ENCODE data around the gene OVCA2. TPM values are rescaled to one million over a fixed set of nuclear protein-coding genes. Genes with fewer than 3 reads are reported as not detected.

OVCA2 gene
- total and polyA plus RNA-seq, 3 donors from 2014 or later = 46.3 to 55.1 (median 46.3) TPM

DNA sequence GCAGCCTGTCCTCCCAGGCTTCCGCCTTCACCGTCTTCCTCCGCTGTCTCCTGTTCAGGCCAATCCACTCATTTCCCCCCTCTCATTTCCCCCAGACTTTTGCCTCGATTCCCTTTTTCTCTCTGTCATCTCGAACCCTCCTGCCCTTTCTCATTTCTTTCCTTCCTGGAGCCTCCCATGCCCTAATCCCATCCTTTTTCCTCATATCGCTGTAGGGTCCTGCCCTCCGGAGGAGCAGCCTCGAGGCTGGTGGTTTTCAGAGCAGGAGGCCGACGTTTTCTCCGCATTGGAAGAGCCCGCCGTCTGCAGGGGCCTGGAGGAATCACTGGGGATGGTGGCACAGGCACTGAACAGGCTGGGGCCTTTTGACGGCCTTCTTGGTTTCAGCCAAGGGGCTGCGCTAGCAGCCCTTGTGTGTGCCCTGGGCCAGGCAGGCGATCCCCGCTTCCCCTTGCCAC is 597 bp downstream of the OVCA2 start:
- no peaks in the 10 kb centered on the region for H3K27me3 ChIP-seq
- intact Hi-C loops (cut with DNase I; ENCODE audit: low total_unique reads) = no loop called here
- no peak for DNase-seq

DNA sequence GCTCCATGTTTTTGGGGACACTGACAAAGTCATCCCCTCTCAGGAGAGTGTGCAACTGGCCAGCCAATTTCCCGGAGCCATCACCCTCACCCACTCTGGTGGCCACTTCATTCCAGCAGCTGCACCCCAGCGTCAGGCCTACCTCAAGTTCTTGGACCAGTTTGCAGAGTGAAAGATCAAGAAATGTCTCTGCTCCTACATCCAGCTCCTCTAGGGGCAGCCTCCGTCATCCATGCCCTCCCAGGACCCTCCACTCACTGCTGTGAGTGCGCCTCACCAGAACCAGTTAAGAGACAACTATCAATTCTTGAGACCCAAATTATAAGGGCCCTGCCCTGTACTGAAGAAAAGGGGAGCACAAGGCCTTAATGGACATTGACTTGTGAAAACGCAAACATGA is 1.1 kb downstream of the OVCA2 start:
- Histone ChIP-seq H3K4me3 (peak overlapping the region in 1 of 2 donors; percentile 78), H3K36me3 (ENCODE audit: low read depth, missing control alignments) (no peaks in the 10 kb centered on the region)
- intact Hi-C loops (cut with DNase I; ENCODE audit: low total_unique reads) = no loop called here

More for the DNA sequence above, 597 bp downstream of the OVCA2 start:
- H3K9me3 ChIP-seq = no peaks in the 10 kb centered on the region
- peaks cover 14% of the 10 kb centered on the region for H3K4me1 ChIP-seq
- no peaks in the 10 kb centered on the region for H3K36me3 ChIP-seq (ENCODE audit: low read depth, missing control alignments)
- H3K27ac ChIP-seq = peak overlapping the region; percentile 78 to 92
- TF ChIP-seq, protein P1, sequence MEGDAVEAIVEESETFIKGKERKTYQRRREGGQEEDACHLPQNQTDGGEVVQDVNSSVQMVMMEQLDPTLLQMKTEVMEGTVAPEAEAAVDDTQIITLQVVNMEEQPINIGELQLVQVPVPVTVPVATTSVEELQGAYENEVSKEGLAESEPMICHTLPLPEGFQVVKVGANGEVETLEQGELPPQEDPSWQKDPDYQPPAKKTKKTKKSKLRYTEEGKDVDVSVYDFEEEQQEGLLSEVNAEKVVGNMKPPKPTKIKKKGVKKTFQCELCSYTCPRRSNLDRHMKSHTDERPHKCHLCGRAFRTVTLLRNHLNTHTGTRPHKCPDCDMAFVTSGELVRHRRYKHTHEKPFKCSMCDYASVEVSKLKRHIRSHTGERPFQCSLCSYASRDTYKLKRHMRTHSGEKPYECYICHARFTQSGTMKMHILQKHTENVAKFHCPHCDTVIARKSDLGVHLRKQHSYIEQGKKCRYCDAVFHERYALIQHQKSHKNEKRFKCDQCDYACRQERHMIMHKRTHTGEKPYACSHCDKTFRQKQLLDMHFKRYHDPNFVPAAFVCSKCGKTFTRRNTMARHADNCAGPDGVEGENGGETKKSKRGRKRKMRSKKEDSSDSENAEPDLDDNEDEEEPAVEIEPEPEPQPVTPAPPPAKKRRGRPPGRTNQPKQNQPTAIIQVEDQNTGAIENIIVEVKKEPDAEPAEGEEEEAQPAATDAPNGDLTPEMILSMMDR (IDR thresholded peaks at IDR 0.05) = no peak
- no peak for TF ChIP-seq POLR2A (IDR thresholded peaks at IDR 0.05)
- 9 to 11% methylated on average over 17 of the region's 17 CpGs for WGBS, 2 donors
- H3K4me3 ChIP-seq = peak overlapping the region; percentile 69 to 78

GRCh38 chr17:2043785-2044184 is 2.0 kb downstream of the OVCA2 start:
- Histone ChIP-seq H3K4me1 (peaks cover 15% of the 10 kb centered on the region), H3K27ac (no peak overlapping the region), H3K27me3 (no peaks in the 10 kb centered on the region), H3K4me3 (no peak overlapping the region), H3K36me3 (ENCODE audit: low read depth, missing control alignments) (no peaks in the 10 kb centered on the region), H3K9me3 (no peaks in the 10 kb centered on the region)
- WGBS, 2 donors = 79 to 88% methylated on average over 6 of the region's 6 CpGs
- intact Hi-C loops (cut with DNase I; ENCODE audit: low total_unique reads) = no loop called here
- no peak for DNase-seq
- TF ChIP-seq, protein P1 (IDR thresholded peaks at IDR 0.05) = no peak
- no peak for TF ChIP-seq POLR2A (IDR thresholded peaks at IDR 0.05)

More for the DNA sequence above, 1.1 kb downstream of the OVCA2 start:
- Histone ChIP-seq H3K27me3 (no peaks in the 10 kb centered on the region), H3K9me3 (no peaks in the 10 kb centered on the region), H3K4me1 (peaks cover 14% of the 10 kb centered on the region), H3K27ac (peak overlapping the region in 1 of 2 donors; percentile 92)
- 49 to 64% methylated on average over 5 of the region's 5 CpGs for WGBS, 2 donors
- TF ChIP-seq, protein P1 (IDR thresholded peaks at IDR 0.05) = no peak
- no peak for TF ChIP-seq POLR2A (IDR thresholded peaks at IDR 0.05)
- no peak for DNase-seq

- H3K9me3 ChIP-seq = no peaks in the 10 kb centered on the region
- H3K27me3 ChIP-seq = no peaks in the 10 kb centered on the region
- H3K36me3 ChIP-seq (ENCODE audit: low read depth, missing control alignments) = no peaks in the 10 kb centered on the region
- TF ChIP-seq, protein P1 (IDR thresholded peaks at IDR 0.05) = no peak
- no peak for TF ChIP-seq POLR2A (IDR thresholded peaks at IDR 0.05)
- WGBS, 2 donors = 90 to 94% methylated on average over 5 of the region's 5 CpGs
- no peak overlapping the region for H3K27ac ChIP-seq
- H3K4me3 ChIP-seq = no peak overlapping the region
- DNase-seq = no peak
- intact Hi-C loops (cut with DNase I; ENCODE audit: low total_unique reads) = no loop called here
- H3K4me1 ChIP-seq = peaks cover 21% of the 10 kb centered on the region
These were observed 2.6 kb downstream of the OVCA2 start for GRCh38 chr17:2044263-2044894.

DNA sequence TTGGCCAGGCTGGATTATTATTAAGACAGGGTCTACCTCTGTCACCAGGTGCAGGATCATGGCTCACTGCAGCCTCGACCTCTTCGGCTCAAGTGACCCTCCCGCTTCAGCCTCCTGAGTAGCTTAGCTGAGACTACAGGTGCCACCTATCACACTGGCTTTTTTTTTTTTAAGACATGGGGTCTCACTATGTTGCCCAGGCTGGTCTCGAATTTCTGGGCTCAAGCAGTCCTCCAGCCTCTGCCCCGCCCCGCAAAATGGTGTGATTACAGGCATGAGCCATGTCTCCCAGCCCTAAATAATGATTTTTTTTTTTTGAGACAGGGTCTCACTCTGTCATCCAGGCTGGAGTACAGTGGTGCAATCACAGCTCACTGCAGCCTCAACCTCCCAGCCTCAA is 5.8 kb downstream of the OVCA2 start:
- WGBS, 2 donors = 82 to 90% methylated on average over 6 of the region's 6 CpGs
- intact Hi-C loops (cut with DNase I; ENCODE audit: low total_unique reads) = no loop called here
- TF ChIP-seq, protein P1 (IDR thresholded peaks at IDR 0.05) = no peak
- TF ChIP-seq POLR2A (IDR thresholded peaks at IDR 0.05) = no peak
- no peak for DNase-seq
- Histone ChIP-seq H3K4me3 (no peak overlapping the region), H3K4me1 (peaks cover 20% of the 10 kb centered on the region), H3K36me3 (ENCODE audit: low read depth, missing control alignments) (no peaks in the 10 kb centered on the region), H3K9me3 (no peaks in the 10 kb centered on the region), H3K27me3 (no peaks in the 10 kb centered on the region), H3K27ac (no peak overlapping the region)

Measured in testis (tissue), 3 donors.